Panc1 (cell line): ENCODE data around the gene CPNE7. TPM values are rescaled to one million over a fixed set of nuclear protein-coding genes. Genes with fewer than 3 reads are reported as not detected.

ENCODE experiments used
- ATAC-seq: fragments of 200-7000 bp; cut with Tn5 transposase; 2 replicates; pipeline ENCODE4 v1.9.1; 2020; ENCODE audit warnings: mild to moderate bottlenecking, moderate library complexity
- BruUV-seq: library from RNA; stranded (reverse); fragments of 400-500 nt; replicated peaks from 2 replicates; lab custom pipeline; 2021; lab: Mats Ljungman, UMichigan
- CTCF ChIA-PET: fragments of 300-600 bp; sonication (Branson Sonifier 250); formaldehyde crosslinking; loops from one replicate; lab custom pipeline; 2022; ENCODE audit warnings: antibody characterized with exemption; lab: Charles Lee
- POLR2A ChIA-PET: fragments of 300-600 bp; sonication (Branson Sonifier 250); formaldehyde crosslinking; loops from one replicate; lab custom pipeline; 2022; ENCODE audit warnings: antibody characterized with exemption; lab: Charles Lee
- DNase-seq: peaks from one replicate; pipeline ENCODE4 v3.0.0-alpha.2; 2010; ENCODE audit warnings: low read depth, low spot score
- H3K27ac ChIP-seq: 2 replicates; pipeline ENCODE4 v1.5.1; 2011; ENCODE audit warnings: mild to moderate bottlenecking, low read length, inconsistent platforms
- H3K27me3 ChIP-seq: fragments of 200-500 bp; sonication (Bioruptor generic); 2 replicates; pipeline ENCODE4 v1.6.0; 2014; ENCODE audit warnings: low read length, inconsistent platforms; ENCODE audit not compliant: control insufficient read depth, insufficient read depth
- H3K36me3 ChIP-seq: fragments of 200-500 bp; sonication (Bioruptor generic); 2 replicates; pipeline ENCODE4 v1.5.1; 2014; ENCODE audit warnings: inconsistent platforms, mild to moderate bottlenecking, low read length, moderate library complexity; ENCODE audit not compliant: control insufficient read depth, insufficient read depth
- H3K4me1 ChIP-seq: 2 replicates; pipeline ENCODE4 v1.5.1; 2011; ENCODE audit warnings: inconsistent platforms, mild to moderate bottlenecking, low read length, moderate library complexity; ENCODE audit not compliant: control insufficient read depth, insufficient read depth
- H3K4me3 ChIP-seq, 2 experiments: 2 replicates each; pipeline ENCODE4 v1.5.1; 2011 to 2012; ENCODE audit warnings: low read depth in 2 of 2, low read length in 2 of 2, mild to moderate bottlenecking in 2 of 2, inconsistent platforms in 1 of 2, moderate library complexity in 1 of 2
- H3K9me3 ChIP-seq: fragments of 200-500 bp; sonication (Bioruptor generic); 2 replicates; pipeline ENCODE4 v1.5.1; 2014; ENCODE audit warnings: low read depth, mild to moderate bottlenecking, inconsistent platforms, low read length, moderate library complexity; ENCODE audit not compliant: control insufficient read depth, insufficient read depth
- CTCF ChIP-seq: fragments of 450-650 bp; IDR thresholded peaks from 2 replicates; pipeline ENCODE4 v1.5.1; 2017; ENCODE audit warnings: mild to moderate bottlenecking
- POLR2AphosphoS5 ChIP-seq: IDR thresholded peaks from 2 replicates; pipeline ENCODE4 v1.6.1; 2012; ENCODE audit warnings: mild to moderate bottlenecking, low read depth, low read length, moderate library complexity
- REST ChIP-seq, 2 experiments: IDR thresholded peaks; 2 replicates each; pipeline ENCODE4 v1.6.1; 2011 to 2012; ENCODE audit warnings: low read depth in 2 of 2, control low read depth in 1 of 2, low read length in 1 of 2, mild to moderate bottlenecking in 1 of 2, moderate library complexity in 1 of 2; ENCODE audit not compliant: insufficient read depth in 1 of 2
- SIN3A ChIP-seq: IDR thresholded peaks from 2 replicates; pipeline ENCODE4 v1.6.1; 2012; ENCODE audit warnings: low read depth, mild to moderate bottlenecking, low read length, moderate library complexity, borderline replicate concordance; ENCODE audit not compliant: insufficient read depth
- TCF7L2 ChIP-seq: IDR thresholded peaks from 2 replicates; pipeline ENCODE4 v1.6.1; 2011; ENCODE audit warnings: mild to moderate bottlenecking, low read depth, low read length, inconsistent platforms
- in situ Hi-C: cut with HindIII; loops from 2 replicates; pipeline ENCODE4 v1.10.0; 2016; ENCODE audit warnings: low sequenced_read_pairs, low pct_unique_long_range_greater_than_20kb
- intact Hi-C: fragments of 100-400 bp; cut with micrococcal nuclease; formaldehyde crosslinking; loops from one replicate; pipeline ENCODE4 v1.10.0; 2022; ENCODE audit not compliant: unreplicated experiment
- total RNA-seq: library from RNA; stranded (reverse); gene quantifications from one replicate; pipeline ENCODE4 v1.2.1, GENCODE V29; 2021; ENCODE audit not compliant: unreplicated experiment

Gene CPNE7
- total RNA-seq, 1 experiment from 2014 or later = 32.7 TPM

- DNase-seq (no peak), ATAC-seq (no peak)
- peaks cover 12% of the 10 kb centered on the region for H3K36me3 ChIP-seq
- H3K27me3 ChIP-seq = no peaks in the 10 kb centered on the region
- H3K4me3 ChIP-seq = no peak overlapping the region
- BruUV-seq = no TSS peak
- in situ Hi-C loops = no loop called here
- no peaks in the 10 kb centered on the region for H3K4me1 ChIP-seq
- no peaks in the 10 kb centered on the region for H3K9me3 ChIP-seq
- intact Hi-C loops = no loop called here
- ChIA-PET POLR2A (no interaction called here), CTCF (no interaction called here)
- TF ChIP-seq SIN3A (no peak), CTCF (no peak), TCF7L2 (no peak), POLR2AphosphoS5 (no peak), REST (IDR thresholded peaks at IDR 0.05; ENCODE audit: insufficient read depth in 1 of 2, low read depth in 2 of 2, low read length in 1 of 2) (no peak)
- H3K27ac ChIP-seq = no peak overlapping the region
These were observed 44.9 kb upstream of the CPNE7 start for GRCh38 chr16:89530401-89531381.

GRCh38 chr16:89531821-89532526 is 43.6 kb upstream of the CPNE7 start:
- CTCF ChIA-PET = no interaction called here

More at GRCh38 chr16:89531821-89532526, 43.6 kb upstream of the CPNE7 start:
- ATAC-seq (no peak), DNase-seq (no peak)
- Histone ChIP-seq H3K27me3 (no peaks in the 10 kb centered on the region), H3K9me3 (no peaks in the 10 kb centered on the region), H3K4me1 (no peaks in the 10 kb centered on the region), H3K27ac (no peak overlapping the region), H3K36me3 (peaks cover 7% of the 10 kb centered on the region), H3K4me3 (no peak overlapping the region)
- in situ Hi-C loops (no loop called here), intact Hi-C loops (no loop called here)
- BruUV-seq = no TSS peak
- POLR2A ChIA-PET = no interaction called here
- TF ChIP-seq TCF7L2 = no peak
- no peak for TF ChIP-seq REST (IDR thresholded peaks at IDR 0.05; ENCODE audit: insufficient read depth in 1 of 2, low read depth in 2 of 2, low read length in 1 of 2)
- no peak for TF ChIP-seq POLR2AphosphoS5
- TF ChIP-seq SIN3A = no peak
- no peak for TF ChIP-seq CTCF
